Lung microvascular endothelial cell (primary cell): ENCODE results near the gene MLLT10. TPM values are rescaled to one million over a fixed set of nuclear protein-coding genes. Genes with fewer than 3 reads are reported as not detected.

Source experiments
- DNase-seq, 2 donors: peaks; one replicate each; pipeline versions ENCODE4 v3.0.0 to v3.0.0-alpha.2; 2010; ENCODE audit warnings: low read depth in 2 of 2
- total RNA-seq: library from RNA; depleted of rRNA; stranded (reverse); fragments of >200 nt; gene quantifications from 2 replicates; pipeline ENCODE4 v1.2.1, GENCODE V29; 2014

MLLT10 gene
- total RNA-seq, 1 donor from 2014 or later: 46.6 TPM

- no peak for DNase-seq
These were observed 32.9 kb upstream of the MLLT10 start for GRCh38 chr10:21501091-21501490.

- DNase-seq: no peak
These were observed 32.2 kb upstream of the MLLT10 start for GRCh38 chr10:21501731-21502347.

DNA sequence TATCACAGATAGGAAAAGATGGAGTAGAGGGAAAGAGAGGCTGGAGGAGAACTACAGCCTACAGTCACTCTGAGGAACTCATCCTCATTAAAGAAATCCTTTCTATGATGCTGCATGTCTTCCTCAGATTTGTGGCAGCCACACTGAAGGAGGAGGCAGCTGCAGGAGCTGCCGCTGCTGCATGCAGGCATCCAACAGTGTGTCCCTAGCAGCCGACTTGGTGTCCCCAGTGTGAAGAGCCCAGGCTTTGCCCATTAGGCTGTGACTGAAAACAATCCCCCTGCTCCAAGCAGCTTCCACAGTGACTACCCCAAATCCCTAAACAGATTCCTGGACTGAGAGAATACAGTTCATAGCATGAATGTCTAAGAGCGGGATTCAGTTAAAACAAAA lies 31.7 kb upstream of the MLLT10 start:
- no peak for DNase-seq

DNA sequence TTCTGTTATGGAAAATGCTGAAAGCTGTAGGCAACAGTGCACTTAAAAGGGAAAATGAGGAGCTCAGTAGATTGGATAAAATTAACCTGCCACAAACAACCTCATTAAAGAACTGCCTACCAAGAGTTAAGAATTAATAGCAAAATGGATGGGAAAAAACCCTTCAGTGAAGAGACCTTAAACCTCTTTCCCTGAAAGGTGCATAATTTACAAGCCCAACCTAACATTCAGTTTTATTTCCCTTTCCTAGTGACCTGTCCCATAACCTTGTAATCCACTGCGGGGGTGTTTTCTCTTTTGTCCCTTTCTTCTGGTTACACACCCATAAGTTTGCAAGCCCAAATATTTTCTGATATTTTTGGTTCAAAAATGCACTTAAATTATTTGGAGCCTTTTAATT lies 30.5 kb upstream of the MLLT10 start:
- DNase-seq: no peak

DNA sequence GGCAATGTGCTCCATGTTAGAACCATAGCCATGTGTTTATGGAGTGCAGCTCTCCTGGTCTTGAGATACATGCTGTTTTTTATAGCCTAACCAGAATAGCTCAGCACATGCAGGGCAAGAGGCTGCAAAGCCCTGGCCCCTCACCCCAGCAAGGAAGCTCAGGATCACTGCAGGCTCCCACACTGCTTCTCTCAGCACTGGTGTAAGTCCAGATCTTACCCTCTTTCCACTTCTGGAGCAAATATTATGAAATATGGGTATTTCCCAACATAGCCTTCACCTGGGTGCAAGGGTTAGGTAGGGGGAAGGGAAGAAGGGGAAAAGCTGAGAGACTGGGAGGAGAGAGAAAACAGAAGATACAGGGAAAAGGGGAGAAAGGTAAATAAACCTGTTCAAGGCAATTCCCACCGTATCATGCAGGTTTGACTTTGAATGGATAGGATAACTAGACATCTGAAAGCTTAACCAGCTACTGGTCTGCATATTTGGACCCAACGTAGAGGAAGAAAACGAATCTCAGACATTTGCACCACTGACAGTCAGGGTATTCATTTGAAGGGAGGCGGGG lies 28.2 kb upstream of the MLLT10 start:
- no peak for DNase-seq

DNA sequence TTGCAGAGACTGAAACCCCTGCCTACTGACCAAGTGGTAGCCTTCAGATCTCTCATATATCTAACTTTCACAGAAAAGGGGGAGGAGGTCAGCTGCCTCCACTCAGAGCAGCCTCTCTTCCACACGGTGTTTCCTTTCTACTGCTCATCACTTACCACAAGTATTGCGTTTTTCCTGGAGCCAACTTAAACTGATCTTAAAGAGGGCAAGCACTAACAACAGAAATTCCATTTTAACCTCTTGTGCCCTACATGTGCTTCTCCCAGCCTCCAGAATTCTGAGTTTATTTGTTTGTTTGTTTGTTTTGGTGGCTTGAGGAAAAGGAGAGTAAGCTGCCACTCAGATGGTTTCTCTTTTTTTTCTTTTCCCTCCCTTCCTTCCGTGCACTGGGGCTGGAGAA lies 27.7 kb upstream of the MLLT10 start:
- no peak for DNase-seq

DNA sequence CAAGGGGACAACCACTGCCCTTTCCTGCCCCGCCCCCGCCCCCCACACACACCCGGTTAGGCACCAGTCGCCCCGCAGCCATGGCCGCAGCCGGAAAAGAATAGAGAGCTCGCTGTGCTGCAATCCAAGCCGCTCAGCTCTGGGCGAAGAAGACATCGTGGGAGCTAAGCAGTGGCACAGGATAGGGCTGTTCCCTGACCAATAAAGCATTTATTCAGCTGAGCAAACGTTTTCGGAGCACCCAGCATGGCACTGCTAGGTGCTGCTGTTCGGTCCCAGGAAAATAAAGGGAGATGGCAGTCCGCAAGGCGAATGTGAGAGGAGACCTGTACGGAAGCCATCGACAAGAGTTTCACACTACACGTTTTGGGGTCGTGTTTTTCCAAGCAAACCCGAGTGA lies 26.9 kb upstream of the MLLT10 start:
- no peak for DNase-seq

- no peak for DNase-seq
These were observed 25.2 kb upstream of the MLLT10 start for GRCh38 chr10:21508706-21509331.

DNA sequence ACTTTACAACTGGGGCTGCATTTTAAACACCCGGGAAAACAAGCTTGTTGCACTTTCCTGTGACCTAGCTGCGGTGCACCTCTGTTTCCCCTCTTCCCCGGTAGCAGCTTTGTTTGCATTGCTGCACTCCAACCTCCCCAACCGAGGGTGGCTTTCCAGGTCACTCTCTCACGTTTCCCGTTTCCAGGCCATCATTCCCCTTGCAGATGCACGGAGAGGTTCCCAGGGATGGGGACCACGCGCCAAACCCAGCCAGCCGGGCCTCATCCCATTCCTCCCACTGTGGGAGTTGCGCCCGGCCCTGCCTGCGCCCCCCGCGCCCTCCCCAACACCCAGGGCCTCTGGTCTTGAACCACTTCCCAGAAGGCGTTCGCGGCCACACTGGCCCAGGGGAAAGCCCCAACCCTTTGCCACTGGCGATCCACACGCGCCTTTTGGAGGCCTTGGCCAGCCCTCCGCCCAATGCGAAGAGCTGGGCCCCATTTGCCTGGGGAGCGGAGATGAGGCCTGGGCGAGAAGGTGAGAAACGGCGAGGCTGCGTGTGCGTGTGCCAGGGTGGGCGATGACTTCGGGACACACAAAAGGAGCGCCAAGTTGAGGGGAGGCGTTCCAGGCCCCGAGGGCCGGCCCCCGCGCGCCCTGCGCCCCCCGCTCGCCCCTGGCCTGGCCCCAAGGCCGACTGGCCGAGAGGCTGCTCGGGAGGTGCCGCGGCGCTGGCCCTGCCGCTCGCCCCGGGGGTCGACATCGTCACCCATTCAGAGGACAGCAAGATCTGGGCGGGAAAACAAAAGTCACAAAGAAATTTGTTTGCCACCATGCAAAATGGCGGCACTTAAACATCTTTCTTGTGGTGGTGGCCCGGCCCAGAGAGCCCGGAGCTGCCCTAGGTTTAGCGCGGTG lies 24.4 kb upstream of the MLLT10 start:
- DNase-seq: peak in 1 of 2 donors; percentile 45

DNA sequence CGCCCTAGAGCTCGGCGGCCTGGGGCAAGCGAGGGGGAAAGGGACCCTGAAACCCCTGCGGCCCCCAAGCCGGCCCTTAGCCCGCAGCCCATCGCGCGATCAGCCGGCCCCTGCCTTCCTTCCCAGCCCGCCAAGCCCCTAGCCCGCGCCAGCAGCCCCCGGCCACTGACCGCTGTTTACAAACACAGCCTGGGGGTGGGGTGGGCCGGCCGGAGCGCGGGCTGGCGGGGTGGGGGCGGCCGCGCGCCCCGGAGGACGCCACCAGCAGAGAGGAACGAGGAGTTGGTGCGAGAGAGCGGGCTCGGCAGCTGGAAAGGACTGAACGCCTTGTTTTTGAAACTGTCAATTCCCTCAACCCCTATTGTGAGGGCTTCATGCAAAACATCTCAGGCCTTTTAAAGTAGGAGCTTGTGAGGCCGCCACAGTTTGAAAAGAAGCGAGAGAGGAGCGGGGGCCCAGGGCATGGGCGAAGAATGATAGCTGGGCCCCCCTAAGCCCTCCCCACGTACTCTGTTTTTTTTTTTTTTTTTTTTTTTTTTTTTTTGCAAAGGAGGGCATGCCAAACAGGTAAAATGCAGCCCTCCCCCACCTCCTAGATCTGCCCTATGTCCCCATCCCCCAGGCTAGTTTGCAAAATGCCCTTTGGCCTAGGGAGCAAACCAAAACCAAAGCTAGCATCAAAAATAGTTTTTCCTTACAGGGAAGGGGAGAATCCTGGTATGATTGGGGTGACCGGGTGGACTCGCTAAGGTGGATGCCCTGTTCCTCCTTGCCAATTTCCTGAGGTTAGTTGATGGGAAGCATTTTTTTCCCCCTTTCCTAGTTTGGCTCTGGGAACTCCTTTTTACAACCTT lies 23.6 kb upstream of the MLLT10 start:
- DNase-seq: peak in 1 of 2 donors; percentile 34

- DNase-seq: no peak
These were observed 22.9 kb upstream of the MLLT10 start for GRCh38 chr10:21511095-21511570.

GRCh38 chr10:21511946-21512572 lies 22.0 kb upstream of the MLLT10 start:
- DNase-seq: peak in 1 of 2 donors; percentile 22

DNA sequence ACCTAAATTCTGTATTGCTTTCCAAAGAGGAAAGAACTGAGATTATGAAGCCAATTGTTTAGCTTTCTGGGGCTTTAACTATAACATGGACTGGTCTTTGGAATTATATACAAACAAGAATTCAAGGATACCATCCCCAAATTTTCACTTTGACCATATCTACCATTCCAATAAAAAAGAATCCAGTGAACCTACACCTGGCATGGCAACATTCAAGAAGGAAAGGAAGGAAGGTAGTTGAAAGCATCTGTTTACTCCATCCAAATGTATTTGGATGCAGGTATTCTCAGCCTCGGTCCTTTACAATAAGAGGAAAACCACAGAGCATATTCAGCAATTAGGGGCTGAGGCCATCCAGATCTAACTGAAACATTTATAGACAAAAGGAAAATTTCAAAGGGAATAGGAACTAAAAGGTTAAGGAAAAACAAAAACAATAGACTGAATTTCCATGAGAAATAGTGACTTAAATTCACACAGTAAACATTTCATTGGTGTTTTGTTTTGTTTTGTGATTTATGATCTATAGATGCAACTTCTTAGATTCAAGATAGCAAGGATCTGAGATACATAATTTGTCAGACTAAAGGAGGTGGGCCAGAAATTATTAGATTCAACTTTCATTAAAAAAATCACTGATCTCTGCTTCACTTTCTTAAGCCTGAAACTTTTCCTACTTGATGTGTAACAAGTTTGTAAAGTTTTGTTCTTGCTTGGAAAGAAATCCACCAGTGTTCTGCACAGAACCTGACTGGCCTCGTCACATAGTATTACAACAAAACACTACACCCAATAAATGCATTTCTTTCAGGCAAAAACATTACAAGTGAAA lies 21.2 kb upstream of the MLLT10 start:
- DNase-seq: peak in 1 of 2 donors; percentile 36

DNA sequence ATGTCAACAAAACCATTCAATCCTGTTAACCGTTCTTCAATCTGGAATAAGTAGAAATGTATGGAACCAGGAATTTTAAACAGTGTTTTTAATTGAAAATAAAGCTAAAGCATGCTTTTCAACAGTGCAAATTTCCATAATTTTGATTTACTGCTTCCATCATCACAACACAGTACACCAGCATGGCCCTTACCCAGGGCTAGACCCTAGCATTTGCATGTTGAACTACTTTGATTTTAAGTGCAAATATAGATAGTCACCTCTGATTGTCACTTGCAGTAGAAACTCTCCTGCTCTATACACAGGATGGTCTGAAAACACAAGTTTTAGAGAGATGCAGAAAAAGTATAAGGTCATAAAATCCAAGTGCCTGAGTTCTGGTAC lies 20.6 kb upstream of the MLLT10 start:
- peak in 1 of 2 donors; percentile 14 for DNase-seq

- peak in 1 of 2 donors; percentile 30 for DNase-seq
These were observed 19.8 kb upstream of the MLLT10 start for GRCh38 chr10:21514129-21514817.

DNA sequence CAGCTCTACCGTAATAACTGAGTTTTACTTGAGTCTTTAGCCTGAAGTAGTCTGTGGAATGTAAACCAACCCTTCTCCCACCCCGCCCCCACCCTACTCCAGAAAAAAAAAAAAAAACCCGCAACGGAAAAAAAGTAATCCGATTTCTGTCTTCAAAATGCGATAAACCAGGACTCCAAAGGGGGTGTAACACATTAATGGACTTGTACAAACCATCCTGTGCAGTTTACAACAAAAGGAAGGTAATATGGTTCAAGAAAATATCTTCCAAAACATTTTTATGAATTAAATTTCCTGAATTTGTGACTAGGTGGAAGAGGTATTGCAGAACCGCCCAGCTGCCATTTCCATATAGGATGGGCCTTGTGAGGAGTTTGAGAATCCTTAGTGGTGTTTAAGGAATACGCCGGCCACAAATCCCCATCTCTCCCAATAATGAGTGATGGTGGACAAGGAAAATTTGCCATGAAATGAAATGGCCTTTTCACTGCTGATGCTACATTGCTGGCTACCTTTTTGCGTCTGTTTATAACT lies 19.1 kb upstream of the MLLT10 start:
- DNase-seq: no peak

- DNase-seq: peak in 1 of 2 donors; percentile 28
These were observed 18.4 kb upstream of the MLLT10 start for GRCh38 chr10:21515361-21516241.
